ENCODE data around the gene GRM8.

The GRM8 gene

DNA sequence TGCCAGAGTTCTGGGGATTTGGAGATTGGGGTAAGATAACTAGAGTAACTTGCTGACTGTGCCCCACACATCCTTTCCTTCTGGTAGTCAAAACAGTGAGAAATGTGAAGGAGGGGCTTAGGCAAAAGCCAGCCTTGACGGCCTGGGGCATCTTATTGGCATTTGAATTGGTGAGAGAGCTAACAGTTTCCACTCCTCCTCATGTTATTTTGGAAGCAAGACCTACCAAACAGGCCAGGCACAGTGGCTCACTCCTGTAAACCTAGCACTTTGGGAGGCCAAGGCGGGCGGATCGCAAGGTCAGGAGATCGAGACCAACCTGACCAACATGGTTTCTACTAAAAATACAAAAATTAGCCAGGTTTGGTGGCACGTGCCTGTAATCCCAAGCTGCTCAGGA, 596.6 kb downstream of the GRM8 start:
- no peak for DNase-seq

DNA sequence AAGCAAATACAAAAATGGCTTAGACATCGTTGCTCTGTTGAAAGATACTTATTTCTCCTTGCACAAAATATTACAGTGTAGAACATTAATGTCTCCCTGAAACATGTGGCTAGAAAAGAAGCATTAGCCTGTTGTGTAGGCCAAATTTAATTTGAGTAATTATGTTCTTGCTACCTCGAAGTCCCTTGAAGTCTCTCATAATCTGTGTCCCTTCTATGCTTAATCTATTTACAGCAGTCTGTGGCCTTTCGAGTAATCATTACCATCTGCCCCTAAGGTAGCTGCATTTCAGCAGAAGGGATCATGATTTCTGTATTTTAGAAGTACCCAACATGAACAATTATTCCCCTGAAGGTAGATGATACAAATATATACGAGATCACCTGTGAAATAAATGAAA, 615.2 kb downstream of the GRM8 start:
- no peak for DNase-seq

DNA sequence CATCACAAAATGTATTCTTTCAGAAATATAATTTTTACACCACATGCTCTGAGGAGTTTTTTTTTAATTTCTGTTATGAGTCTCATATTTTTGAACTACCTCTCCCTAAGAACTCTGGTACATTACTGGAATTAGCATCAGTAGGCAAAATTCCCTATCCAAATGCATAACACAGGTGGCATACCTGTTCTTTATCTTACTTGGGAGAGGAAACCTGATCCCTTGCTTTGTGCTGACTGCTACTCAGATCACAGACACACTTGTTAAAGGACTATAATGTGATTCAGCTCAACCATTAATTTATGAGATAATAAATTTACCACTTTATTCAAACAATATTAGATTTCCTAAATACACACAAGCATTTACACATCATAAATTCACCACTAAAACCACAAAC, 617.2 kb downstream of the GRM8 start:
- DNase-seq = peak; percentile 21

DNA sequence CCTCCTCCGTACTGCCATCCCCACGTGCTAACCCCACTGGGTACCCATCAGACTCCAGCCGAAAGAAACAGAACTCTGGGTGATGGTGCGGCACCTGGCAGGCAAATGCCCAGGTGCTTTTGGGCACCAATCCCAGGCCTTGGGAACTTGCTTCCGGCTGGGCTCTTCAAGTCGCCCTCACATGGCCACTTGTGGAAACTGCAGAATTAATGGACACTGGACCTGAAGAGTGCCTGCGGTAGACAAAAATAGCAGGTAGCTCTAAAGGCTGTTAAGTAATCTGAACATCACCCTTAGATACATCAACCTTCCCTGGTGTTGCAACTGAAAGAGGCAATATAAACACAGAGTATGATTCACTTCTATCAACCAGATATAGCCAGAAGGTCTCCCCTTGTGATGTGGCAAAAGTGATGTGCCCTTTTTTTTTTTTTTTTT, 644.4 kb downstream of the GRM8 start:
- DNase-seq = peak; percentile 10

DNA sequence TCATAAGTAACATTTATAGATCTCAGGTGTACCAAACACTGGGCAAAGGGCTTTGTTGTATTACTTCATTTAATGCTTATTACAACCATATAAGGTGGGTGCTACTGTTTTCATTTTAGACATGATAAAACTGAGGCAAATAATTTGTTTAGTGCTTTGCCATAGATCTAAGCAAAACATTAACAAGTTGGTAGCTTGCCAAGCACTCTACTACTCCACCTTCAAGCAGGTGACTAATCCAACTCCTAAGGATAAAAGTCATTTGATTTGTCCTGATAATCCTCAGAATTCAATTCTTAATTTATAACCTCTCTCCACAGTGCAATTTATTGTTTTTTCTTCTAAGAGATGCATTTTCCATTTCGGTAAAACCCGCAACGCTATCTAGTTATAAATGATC, 646.4 kb downstream of the GRM8 start:
- peak; percentile 8 for DNase-seq

DNA sequence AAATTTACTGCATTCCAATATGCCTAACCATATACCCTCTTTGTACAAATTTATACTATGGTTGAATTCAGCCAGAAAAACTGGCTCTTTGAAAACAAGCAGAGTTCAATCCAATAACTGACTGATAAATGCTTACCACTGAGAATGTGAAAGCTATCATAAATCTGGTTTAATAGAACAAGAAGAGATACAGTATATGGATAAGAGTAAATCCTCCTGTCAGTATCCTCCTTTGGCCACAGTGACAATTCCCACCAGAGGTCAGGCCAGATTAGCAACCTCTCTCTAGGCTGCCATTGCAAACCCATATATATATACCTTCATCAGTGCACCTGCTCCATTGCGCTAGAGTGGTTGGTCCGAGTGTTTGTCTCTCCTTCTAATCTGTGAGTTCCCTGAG, 647.2 kb downstream of the GRM8 start:
- no peak for DNase-seq

DNA sequence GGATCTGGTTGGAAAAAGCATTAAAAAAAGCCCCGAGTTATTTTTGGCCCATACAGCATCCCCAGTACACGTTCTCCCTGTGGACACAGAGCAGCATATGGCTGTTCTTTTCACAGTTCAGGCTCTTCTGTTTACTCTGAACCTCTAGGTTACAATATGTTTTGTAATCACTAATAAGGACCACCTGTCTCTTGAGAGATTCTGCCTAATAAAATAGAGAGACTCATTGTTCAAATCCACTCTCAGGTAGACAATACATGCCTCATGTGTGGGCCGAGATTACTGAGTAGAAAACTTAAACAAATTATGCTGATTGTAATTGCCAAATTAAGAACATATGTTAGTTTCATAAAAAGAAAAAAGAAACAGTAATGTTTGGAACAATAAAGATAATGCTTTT, 647.7 kb downstream of the GRM8 start:
- no peak for DNase-seq

DNA sequence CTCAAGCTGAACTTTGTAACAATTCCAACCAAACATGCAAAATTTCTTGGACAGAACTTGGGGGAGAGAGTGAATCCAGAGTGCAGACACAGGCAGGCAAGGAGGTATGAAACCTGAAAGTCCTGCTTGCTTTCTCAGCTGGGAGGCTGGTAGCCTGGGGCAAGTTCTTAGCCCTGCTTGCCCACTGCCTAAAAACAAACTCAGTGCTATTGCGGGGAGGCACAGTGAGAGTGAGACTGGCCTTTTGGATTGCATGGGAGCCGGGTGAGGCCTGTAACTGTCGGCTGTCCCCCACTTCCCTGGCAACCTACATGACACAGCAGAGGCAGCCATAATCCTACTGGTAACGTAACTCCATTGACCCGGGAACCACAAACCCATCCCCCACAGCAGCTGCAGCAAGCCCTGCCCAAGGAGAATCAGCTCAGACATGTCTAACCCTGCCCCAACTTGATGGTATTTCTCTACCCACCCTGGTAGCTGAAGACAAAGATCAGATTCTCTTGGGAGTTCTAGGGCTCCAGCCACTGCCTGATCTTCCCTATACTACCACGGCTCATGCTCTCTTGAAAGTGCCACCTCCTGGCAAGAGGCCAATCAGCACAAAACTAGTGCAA, 663.6 kb downstream of the GRM8 start:
- DNase-seq = no peak

DNA sequence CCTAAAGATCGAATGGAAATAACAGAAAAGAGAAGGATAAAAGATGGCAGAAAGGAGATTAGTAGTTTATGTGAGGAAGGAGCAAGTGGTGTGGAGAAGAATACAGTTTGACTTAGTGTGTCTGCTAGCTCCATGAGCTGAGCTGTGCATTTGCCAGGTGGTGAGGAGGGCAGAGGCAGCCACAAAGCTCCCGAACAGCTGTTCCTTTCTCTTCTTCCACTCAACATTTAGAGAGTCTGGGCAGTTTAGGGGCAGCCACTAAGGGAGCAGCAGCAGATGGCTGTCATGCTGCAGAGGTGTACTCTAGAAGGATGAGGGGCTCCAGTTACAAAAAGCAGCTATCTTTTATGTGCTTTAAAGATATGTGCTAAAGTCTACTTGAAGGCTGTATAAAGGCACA, 674.4 kb downstream of the GRM8 start:
- DNase-seq = no peak

DNA sequence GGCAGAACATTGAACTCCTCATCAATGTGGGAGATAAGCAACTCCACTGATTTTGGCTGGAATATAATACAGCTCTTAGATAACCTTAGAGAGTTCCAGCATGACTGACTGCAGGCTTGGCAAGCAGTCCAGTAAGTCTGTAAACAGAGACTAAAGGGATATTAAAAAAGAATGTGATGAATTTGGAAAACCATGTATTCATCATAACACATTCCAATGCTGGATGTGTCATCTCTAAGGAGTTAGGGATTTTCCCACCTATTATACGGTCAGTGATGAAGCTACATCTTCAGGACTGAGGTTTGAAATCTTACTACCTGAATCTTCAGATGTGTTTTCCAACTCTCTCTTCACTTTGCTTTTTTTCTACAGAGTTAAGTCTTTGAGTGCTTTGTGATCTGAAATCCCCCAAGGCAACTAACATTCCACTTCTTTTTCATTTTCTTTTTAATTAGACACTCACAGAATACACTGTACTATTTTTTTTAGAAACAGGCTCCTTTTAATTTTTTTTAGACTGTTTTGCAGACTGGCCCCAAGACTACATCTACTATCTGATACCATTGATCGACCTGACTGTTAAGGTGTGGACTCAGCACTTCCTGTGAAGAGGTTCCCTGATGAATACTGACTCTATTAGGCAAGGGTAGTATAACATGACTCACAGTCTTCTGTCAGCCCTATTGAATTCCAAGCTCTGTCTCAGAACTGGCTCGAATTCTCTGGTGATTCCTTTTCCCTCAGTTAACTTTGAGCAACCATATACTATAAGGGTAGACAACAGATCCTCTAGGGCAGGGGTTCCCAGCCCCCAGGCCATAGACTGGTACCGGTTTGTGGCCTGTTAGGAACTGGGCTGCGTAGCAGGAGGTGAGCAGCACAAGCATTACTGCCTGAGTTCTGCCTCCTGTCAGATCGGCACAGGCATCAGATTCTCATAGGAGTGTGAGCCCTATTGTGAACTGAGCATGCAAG, 678.2 kb downstream of the GRM8 start:
- DNase-seq = no peak

DNA sequence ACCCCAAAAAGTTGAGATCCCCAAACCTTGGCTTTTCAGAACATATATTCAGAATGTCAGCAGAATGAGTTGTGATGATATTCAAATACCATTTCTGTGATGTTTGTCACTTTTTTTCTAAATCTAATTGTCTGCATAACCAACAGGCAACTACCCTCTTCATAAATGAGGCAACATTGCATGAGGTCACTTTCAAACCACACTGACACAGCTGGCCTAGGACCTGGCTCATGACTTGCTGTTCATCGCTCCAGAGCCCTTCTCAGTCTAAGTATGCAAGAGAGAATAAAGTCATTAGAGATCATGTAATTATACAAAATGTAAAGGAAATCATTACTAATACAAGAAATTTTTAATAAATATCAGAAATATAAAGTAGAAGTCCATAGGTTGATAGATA, 681.9 kb downstream of the GRM8 start:
- DNase-seq = no peak

DNA sequence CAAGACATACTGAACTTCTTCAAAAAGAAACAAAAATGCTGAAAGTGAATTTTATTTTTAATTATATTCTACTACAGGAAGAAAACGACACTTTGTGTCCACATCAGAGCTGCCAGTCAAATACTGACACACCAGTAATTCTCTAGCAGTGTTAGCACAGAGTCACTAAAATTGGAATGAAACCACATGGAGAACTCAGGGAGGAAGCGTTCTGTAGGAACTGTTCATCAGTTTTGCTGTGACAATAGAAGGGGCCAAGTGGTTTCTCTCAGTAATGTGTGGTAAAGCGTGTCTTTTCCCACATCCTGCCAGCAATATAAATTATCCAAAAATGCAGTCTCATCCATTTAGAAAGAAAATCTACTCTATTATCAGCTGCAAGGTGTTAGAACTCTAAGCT, 683.3 kb downstream of the GRM8 start:
- no peak for DNase-seq

DNA sequence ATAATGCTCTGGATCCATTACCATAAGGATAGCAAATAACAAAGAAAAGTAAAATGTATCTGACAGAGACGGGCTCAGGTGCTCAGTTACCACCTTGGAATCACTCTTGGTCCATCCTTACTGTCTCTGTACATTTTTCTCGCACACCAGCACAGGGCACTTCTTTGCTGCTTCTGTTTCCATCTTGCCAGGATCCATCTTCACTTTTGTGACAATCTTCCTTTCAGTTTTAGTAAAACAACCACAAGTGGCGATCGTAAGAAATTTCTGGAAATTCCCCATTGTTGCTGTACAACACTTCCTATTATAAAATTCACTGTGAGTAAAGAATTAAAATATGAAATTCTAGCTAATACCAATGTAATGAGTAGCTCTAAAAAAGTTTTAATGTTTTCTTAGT, 695.5 kb downstream of the GRM8 start:
- DNase-seq = no peak

DNA sequence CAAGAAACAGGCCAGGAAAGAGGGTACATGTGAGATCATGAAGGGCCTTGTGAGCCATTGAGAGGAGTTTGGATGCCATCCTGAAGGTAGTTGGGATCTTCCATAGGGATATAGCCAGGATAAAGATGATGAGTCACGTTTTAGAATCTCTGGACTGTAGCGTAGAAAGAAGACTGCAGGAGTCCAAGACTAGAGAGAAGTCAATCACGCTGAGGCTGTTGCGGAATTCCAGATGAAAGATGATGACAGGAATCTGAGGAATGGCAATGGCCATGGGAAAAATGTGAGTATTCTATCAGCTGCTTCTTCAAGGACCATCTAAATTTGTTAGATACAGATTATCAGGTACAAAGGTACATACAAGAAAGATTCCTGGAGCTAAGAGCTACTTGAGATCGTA, 711.3 kb downstream of the GRM8 start:
- DNase-seq = no peak

DNA sequence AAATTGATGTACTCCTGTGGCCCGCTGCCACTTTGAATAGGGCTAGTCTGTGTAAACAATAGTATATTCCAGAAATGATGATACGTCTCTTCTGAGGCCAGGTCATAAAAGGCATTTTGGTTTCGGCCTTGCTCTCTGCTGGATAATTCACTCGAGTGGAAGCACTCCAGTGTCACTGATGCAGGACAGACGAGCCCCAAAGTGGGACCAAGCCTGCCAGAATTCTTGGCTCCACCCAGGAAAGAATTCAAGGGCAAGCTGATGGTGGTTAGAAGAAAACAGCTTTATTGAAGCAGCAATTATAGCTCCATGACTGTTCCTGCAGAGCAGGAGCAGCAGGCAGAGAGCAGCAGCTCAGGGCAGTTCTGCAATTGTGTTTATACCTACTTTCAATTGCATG, 717.6 kb downstream of the GRM8 start:
- DNase-seq = peak; percentile 27

DNA sequence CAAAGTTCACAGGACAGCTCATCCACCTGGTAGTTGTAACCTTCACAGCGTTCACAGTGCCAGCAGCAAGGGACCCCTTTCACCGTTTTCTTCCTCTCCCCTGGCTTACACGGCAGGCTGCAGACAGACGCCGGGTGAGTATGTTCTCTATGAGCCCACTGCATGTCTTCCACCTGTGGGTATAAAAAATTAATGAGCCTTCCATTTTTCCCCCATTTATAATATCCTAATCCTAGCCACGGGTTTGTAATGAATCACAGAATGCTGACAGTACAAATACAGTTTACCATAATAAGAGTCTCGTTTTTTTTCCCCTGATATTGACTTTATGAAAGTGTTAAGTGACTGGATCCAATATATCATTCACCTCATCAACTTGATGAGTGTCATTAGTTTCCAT, 719.0 kb downstream of the GRM8 start:
- no peak for DNase-seq

DNA sequence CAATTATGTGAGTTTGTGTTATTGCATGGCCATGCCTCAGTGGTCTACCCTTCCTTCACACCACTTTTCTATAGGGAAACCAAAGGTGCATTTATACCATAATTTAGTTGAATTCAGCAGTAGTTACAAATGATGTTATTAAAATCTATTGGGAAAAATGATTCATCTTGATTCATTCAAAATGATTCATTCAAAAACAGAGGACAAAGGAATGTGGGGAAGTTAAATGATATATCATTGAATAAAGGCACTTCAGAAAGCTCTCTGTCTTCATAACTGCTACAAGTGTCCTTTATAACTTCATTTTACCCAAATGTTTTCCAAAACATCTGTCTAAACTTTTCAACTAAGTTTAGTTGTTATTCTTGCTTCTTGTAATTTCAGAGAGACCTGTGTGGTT, 722.9 kb downstream of the GRM8 start:
- DNase-seq = no peak

DNA sequence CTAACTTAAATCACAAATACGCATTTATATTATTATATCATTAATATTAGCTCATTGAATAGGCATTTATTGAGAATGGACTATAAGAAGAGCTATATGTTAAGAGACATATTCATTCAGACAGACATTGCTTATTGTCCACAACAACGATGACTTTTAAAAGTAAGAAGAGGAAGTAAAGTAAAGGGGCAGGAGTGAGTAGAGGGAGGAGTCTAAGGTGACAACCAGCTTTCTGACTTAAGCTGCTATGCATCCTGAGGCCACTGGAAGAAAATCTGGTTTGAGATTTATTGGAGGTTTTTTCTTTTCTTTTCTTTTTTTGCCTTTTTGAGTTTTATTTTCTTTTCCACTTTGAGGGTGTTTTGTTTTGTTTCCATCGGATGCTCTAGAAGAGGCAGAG, 723.5 kb downstream of the GRM8 start:
- no peak for DNase-seq

DNA sequence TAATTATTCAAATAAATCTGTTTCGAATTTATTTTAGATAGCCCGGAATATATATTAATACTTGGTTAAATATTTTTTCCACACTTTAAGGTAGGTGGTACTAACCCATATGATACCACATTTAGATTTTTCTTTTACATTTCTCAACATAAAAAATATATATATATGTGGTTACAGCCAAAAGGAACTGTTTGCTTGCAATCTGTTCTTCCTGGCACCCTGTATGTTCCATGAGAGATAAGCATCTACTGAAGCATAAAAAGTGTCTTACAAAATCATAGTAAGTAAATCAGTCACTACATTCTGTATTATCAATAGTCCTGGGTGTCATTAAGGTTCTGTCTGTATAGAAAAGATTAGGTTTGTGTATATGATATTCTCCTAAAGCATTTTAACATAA, 726.8 kb downstream of the GRM8 start:
- DNase-seq = no peak

DNA sequence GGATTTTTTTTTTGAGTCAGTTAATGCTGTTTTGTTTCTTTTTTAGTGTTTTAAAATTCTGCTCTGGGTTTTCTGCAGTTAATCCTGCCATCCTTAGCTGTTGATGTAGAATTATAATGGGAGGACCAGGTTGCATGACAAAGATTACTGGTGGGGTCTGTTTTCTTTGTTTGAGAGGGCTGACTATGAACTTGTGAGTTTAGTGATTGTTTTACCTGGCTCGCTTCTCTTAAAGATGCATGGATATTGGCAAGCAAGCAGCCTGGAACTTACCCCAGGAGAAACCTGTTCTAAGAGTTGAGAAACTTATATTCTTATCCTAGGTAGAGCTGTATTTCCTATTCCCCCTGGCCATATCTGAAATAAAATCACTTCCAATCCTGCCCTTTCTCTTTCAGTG, 727.8 kb downstream of the GRM8 start:
- DNase-seq = no peak

DNA sequence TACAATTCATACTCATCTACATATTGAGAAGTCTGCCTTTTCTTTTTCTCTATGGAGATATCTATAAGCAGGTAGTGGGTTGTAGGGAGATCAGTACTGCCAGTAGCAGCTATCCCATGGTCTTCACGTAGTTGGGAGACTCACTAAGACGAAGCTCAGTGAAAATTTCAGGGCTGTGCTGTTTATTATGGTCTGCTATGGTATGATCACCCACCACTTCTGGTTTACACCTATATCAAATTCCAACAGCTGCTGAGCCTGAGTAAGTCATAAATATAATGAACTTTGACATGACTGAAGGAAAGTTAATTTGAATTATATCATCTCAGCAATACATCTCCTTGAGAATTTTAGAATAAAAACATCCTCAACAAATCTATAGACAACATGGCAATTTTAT, 741.7 kb downstream of the GRM8 start:
- DNase-seq = no peak

DNA sequence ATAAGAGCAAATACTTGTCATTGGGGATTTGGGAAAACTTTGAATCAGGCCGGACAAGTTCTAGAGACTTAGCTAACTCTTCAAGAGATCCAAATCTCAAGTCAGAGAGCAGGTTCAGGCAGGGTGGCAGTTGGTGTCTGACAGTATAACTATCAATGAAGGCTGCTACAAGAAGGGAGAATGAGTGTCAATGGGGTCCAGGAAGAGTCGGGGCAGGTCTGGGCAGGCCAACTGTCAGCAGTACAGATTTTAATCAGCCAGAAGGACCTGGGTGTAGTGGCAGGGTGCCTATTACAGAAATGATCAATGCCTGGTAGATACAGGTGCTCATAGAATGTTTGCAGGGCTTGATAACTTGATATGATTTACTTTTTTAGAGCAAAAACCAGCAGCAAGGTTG, 751.1 kb downstream of the GRM8 start:
- DNase-seq = no peak

DNA sequence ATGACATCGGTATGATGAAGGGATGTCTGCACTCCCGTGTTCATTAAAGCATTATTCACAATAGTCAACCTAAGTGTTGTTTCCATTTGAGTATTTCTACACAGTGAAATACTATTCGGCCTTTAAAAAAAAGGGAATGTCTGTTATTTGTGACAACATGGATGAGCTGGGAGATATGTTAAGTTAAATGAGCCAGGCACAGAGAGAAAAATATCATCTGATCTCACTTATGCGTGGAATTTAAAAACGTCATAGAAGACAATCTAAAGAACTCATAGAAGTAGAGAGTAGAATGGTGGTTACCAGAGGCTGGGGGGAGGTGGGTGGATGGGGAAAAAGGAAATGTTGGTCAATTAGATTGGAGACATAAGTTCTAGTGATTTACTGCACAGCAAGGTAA, 753.3 kb downstream of the GRM8 start:
- no peak for DNase-seq

DNA sequence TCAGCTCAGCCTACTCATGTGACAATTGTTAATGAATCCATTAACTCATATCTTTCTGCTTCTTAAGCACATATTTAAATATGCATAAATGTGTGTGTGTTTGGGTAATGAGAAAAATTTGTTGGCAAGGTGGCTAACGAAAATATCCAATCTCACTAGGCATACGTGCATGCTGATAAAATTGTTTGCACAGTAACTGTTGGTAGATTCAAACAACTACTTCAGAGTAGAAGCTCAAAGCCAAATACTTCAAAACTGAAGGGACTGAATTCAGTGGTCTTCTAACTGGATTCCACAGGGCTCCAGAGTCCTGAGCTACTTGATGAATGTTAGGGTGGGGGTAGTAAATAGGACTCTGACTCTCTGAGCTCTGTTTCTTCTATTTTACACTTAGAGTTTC, 757.0 kb downstream of the GRM8 start:
- no peak for DNase-seq

DNA sequence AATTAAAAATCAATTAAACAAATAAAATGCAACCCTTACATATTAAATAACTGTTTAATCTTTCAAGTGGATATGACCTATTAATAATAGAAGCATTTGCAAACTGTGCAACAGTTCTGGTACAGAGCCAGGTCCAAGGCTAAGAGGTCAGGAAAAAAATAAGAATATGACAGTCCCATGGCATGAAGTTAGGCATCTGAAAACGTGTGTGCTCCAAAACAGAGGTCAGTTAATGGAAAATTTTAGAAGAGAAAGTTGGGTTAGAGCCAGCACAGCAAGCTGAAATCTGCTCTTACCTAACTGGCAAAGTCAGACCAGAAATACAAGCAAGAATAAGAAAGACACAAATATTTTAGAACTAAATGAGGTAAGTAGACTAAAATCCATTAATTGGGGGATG, 757.7 kb downstream of the GRM8 start:
- no peak for DNase-seq
